NCI-H1694 (cell line): ENCODE data around the gene ARFIP1.
A peak's percentile ranks its signal among the peaks of the same experiment; 100 is the strongest.
"Not testable (repeated sequence)": the region's sequence is repeated elsewhere in the genome, so short reads cannot be mapped to it uniquely, and the experiment has no call there.

Source experiments
- DNase-seq: peaks from one replicate; lab custom pipeline; 2025; lab: John Stamatoyannopoulos, UW

ARFIP1 gene

DNA sequence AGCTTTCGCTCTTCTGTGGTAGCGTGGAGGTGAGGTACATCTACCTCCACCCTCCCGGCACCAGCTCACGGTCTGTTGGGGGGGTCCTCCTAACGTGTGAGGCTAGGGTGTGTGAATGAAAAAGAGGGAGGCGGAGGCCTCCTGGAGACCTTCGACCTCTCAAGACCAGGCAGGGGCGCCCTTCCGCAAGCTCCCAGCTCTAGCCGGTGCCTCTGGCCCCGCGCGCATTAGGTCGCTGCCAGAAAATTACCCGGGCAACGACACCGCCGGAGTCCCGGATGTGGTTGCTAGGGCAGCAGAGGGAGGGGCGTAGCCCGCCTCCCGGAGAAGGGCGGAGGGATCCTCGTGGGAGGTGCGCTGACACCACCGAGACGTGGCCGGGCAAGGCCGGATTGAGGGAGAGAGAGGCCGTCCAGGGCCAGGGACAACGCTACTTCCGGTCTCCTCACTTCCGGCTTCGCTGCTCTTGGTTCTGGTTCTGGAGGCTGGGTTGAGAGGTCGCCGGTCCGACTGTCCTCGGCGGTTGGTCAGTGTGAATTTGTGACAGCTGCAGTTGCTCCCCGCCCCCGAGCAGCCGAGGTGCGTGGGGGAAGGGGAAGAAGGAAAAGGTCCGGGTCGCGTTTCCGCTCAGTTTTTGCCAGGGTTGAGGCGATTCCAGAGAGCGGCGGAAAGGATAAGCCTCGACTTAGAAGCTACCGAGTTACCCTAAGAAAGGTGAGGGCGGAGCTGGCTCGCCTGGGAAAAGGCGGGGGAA lies at the start of gene ARFIP1, which contains the start of gene TIGD4:
Gene ARFIP1, plus strand, starts transcription at position 442 of the 754 bp plus-strand sequence. CDS start 49,680 bp downstream, outside the sequence.
Gene TIGD4, minus strand, starts transcription at position 218 of the 754 bp plus-strand sequence. CDS start 8,726 bp downstream, outside the sequence.
- DNase-seq: peak; percentile 85

GRCh38 chr4:152731997-152732396 lies 47.8 kb upstream of the ARFIP1 start:
- DNase-seq: no peak

DNA sequence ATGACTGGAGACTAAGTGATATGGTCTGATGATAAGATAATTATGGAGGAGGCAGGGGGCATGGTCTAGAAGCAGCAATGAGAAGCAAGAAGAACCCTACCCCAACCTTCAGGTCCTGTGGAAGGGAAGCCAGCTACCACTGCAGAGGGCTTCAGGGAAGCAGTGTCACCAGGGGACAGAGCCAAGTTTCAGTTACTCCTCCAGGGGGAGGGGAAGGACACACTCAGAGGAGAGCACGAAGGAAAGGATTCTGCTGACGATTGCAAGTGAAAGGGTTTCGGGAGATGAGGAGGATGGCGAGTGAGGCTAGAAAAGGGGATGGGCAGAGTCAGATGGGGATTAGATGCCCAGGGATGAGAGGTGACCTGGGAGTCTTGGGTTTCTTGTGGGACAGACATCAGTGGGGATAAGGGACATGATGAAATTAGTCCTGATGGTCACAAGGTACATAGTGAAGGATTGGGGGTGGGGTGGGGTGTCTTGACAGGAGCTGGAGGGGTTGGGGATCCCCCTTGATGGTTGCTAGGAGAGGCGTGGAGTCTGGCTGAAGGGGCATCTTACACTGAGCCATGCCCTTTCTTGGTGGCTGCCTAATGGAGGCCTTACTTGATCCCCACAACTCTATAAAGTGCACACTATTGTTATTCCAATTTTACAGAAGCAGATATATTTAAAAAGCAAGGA lies 45.6 kb upstream of the ARFIP1 start:
- DNase-seq: no peak

DNA sequence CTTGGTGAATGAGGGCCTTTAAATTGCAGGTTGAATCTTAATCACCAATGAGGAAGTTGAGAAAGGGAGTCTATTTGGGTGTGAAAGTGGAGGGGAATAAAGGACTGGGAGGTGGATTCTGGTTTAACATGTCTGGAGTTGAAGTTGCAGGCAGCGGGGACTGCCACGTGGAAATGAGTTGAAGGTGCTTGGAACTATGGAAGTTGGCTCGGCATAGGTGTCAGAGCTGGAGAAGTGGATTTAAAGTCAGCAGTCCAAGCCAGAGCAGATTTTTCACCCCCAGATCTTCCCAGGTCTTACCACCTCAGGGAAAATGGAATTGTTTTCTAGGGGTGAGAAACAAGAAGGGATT lies 45.1 kb upstream of the ARFIP1 start:
- no peak for DNase-seq

DNA sequence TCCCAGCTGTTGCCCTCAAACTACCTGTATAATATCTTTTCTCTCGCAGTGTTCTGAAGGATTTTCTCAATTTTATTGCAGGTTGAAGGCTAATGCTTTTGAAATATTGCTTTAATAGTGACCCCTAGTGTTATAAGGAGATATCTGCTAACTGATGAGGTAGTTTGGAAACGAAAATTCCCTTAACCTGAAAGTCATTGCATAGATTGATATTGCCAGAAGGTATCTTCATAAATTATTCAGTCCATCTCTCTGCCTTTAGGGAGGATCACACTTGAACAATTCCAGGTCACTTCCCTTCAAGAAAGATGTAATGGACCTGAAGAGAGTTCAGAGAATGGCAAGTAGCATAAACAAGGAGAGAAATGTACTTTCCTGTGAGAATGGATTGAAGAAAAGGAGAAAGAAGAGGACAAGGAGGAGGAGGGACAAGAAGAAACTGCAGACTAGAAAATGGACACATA lies 44.3 kb upstream of the ARFIP1 start:
- peak; percentile 1 for DNase-seq

GRCh38 chr4:152735906-152736305 lies 43.8 kb upstream of the ARFIP1 start:
- no peak for DNase-seq

DNA sequence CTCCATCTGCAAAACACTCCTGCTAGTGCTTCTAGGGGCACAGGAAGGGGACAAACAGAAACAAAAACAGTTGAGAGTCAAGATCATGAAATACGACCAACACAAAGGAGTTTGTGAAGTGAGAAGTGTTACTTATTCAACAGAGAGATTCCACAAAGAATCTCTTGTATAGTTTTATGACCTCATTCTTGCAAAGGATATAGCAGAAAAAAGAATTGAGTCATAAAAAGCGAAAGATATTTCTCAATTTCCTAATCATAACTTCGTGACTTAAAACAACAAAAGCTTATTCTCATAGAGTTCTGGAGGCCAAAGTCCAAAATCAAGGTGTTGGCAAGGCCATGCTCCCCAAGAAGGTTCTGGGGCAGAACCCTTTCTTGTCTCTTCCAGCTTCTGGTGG lies 40.9 kb upstream of the ARFIP1 start:
- DNase-seq: no peak

DNA sequence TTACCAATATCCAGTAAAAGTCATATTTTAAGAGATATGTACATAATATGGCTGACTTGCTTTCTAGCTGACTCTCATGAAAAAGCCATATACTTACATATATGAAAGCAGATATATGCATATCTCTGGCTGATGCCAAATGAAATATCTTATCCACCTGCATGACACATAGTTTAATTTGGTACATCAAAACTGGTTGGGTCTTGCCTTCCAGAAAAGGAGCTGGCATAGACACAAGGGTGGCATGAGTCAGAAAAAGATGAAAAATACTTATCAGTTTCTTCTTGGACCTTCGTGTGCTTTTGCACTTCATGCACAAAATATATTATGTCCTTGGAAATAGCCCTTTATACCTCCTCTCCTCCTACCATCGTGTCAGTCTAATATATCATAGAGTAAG lies 32.3 kb upstream of the ARFIP1 start:
- DNase-seq: no peak

- DNase-seq: no peak
Observed at GRCh38 chr4:152748619-152749018, 31.1 kb upstream of the ARFIP1 start.

DNA sequence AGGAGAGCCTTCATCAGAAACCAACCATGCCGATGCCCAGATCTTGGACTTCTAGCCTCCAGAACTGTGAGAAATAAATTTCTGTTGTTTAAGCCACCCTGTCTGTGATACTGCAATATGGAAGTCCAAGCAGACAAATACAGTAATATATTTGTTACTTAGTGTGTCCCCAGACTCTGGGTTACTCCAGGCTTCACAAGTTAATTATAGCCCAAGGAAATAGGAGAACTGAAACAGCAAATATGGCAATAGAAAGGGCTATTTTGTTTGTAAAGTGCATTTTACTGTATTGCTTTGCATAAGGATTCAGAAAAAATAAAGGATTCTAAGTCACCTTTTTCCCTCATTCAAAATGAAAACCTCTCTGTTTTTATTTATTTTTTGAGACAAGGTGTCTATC lies 16.0 kb upstream of the ARFIP1 start:
- no peak for DNase-seq

DNA sequence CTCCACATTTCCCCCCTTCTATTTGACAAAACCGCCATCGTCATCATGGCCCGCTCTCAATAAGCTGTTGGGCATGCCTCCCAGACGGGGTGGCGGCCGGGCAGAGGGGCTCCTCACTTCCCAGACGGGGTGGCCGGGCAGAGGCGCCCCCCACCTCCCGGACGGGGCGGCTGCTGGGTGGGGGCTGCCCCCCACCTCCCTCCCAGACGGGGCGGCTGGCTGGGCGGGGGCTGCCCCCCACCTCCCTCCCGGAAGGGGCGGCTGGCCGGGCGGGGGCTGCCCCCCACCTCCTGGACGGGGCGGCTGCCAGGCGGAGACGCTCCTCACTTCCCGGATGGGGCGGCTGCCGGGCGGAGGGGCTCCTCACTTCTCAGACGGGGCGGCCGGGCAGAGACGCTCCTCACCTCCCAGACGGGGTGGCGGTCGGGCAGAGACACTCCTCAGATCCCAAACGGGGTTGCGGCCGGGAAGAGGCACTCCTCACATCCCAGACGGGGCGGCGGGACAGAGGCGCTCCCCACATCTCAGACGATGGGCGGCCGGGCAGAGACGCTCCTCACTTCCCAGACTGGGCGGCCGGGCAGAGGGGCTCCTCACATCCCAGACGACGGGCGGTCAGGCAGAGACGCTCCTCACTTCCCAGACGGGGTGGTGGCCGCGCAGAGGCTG lies 14.6 kb upstream of the ARFIP1 start:
- not testable (repeated sequence) for DNase-seq

DNA sequence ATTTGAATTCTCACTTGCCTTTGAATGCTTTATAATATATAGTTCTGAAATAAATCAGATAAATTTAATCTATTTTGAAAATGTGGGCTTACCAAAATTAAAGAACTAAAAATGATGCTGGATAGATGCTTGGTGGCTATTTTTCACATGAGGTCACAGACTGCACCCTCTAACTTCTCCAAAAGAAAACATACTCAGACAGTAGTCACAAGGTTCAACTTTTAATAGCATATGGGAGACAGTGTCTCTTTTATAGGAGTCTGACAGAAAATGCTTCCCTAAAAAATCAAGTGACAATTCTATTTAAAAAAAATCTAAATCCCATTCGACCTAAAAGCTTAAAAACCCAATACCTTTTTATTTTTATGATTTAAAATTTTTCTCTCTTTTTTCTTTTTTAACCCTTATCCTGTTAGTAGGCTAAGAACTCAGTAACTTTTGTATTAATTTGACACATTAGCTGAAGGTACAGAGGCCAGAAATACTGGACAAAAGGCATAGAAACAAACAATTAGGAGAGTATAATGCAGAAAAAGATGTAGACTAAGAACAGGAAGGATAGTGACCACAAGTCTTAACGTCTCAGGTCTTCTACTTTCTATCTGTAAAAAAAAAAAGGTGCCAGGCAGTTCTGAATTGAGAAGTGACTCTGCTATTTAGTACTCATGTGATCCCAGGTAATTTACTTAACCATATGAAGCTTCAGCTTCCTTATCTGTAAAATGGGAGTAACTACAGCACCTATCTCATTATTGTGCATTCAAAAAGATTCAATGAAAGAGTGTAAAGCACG lies 7.8 kb upstream of the ARFIP1 start:
- no peak for DNase-seq

- no peak for DNase-seq
Observed at GRCh38 chr4:152773339-152773738, 6.4 kb upstream of the ARFIP1 start.

GRCh38 chr4:152773953-152774352 lies 5.8 kb upstream of the ARFIP1 start:
- DNase-seq: no peak

DNA sequence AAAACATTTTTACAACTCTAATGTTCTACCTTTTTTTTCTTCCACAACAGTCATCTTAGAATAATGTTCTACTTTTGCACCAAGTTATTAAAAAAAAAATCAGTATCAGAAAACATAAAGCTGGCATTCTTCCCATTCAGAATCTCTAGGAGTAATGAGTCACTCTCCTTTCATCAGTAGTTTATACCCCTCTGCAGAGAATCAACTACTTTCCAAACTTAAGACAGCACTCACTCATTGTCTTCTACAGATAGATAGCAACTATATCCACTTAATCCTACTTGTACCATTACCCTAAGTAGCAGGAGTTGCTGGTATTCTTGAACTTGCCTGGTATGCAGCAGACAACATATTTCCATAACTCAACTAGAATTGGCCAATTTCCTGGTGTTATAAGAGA lies 3.4 kb upstream of the ARFIP1 start:
- no peak for DNase-seq

- DNase-seq: no peak
Observed at GRCh38 chr4:152777488-152777887, 2.3 kb upstream of the ARFIP1 start.

DNA sequence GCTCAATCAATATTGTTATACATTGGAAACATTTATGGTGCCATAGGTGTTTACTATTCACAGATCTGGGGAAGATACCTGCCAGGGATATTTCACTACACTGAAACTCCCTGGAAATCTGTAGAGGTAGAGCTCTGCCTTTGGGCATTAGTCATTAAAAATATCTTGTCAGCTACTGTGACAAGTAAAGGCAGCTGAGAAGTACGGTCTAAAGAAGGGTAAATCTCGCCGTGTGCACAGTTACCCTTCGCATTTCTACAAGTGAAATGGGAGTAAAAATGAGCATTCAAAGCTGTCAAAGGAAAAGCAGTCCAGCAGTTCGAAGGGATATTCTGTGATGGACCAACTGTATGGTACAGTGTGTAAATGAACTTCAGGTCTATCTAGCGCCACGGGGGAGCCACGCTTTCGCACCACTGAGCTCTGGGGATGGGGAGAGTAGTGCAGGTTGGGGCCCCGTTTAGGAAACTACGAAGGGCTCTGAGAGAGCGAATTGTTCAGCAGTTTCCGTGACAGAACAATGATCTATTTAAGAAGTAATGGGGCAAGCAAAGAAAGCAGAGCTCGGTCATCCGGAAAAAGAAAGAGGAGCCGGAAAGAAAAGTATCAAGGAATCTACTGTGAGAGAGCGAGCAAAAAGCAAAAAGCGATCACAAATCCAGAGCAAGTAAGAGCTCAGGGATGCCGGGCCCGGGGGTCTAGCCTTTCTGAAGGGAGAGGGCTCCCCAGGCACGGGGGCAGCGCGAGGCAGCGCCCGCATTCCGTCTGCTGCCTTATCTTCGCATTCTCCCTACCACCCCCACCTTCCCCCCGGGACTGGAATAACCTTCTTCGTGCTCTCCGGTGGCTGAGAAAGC lies 870 bp upstream of the ARFIP1 start:
- peak; percentile 55 for DNase-seq

- DNase-seq: no peak
Observed at GRCh38 chr4:152780267-152780778, 569 bp downstream of the ARFIP1 start.

GRCh38 chr4:152784490-152785350 lies 5.0 kb downstream of the ARFIP1 start:
- DNase-seq: peak; percentile 1
